HG02981 (cell line): ENCODE results near the gene ZNF560.

Experiments used
- ATAC-seq: cut with Tn5 transposase; IDR thresholded peaks from one replicate; pipeline ENCODE4 v1.9.1; 2021; ENCODE audit warnings: mild to moderate bottlenecking, moderate library complexity; ENCODE audit not compliant: unreplicated experiment

Gene ZNF560

GRCh38 chr19:9436358-9436757 lies 62.1 kb downstream of the ZNF560 start:
- ATAC-seq: no peak

DNA sequence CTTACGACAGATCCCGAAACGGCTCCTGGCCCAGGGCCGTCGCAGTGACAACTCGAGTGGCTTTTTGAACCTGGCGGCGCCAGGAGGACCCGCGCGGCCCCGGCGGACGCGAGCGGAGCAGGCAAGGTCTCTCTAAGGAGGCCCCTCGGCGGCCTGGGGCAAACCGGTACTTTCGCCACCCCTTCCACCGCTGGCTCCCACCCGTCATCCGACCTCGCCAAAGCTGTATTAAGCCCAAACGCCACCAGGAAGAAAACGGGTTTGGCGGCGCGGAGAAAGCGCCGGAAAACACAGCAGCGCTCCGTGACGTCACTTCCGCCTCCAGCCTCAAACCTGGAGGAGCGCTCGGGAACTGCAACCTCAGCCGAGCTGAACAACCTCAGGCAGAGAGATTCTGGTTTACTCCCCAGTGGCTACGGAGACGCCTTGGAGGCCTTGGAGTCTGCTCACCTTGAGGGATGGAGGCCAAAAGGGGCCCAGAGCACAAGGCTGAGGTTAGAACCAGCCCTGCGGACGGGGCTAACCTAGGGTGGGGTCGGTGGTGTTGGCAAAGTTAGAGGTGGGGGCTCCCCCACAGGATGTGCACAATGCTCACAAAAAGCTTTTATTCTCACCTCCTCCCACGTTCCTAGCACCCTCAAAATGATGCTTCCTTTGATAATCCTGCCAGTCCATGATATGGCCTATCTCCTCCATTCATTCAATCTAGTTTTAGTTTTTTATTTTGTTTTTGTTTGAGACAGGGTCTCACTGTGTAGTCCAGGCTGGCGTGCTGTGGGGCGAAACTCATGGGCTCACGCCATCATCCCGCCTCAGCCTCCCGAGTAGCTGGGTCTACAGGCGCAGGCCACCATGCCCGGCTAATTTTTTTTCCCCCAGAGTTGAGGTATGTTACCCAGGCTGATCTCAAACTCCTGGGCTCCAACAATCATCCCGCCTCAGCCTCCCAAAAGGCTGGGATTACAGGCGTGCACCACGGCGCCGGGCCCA lies 62.8 kb downstream of the ZNF560 start, which contains the start of gene ZNF266:
Gene ZNF266, minus strand, starts transcription at position 295 of the 990 bp plus-strand sequence. CDS start 15,484 bp downstream, outside the sequence.
- peak; percentile 92 for ATAC-seq

DNA sequence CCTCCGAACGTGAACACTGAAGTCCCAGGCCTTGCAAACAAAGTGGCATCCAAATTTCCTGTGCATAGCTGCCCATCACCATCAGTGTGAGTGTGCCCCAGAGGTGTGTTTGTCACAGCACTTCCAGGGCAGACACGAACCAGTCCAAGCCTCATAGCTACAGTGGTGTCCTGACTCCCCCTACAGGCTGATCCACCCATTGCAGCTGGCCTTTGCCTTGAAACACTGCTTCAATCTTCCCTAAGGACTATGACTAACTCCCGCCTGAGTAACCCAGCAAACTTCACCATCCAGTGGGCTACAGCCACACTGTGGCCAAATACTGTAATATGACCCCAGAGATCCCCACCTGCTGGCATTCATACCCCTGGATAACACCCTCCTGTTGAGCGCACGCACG lies 66.9 kb downstream of the ZNF560 start:
- ATAC-seq: no peak

- ATAC-seq: no peak
Observed at GRCh38 chr19:9430444-9430843, 68.0 kb downstream of the ZNF560 start.

DNA sequence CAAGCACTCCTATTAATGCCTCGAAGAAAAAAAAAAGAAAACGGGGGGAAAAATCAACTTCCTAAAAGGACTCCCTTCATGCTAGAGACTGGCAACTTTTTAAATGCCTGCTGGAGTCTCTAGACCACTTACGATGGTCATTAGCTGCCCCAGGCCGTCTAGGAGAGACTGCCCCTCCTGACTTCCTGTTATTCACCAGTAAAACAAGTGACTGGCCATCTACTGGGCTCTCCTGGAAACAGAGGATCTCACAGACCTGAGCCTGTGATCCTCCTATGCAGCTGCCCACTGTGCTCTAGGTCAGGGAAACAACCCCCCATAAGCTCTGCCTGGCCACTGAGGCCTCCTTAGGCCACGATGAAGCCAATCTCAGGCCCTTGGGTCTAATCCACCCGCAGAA lies 70.5 kb downstream of the ZNF560 start:
- no peak for ATAC-seq
